ENCODE measurements around the gene TMC7.
"Not testable (repeated sequence)": the region's sequence is repeated elsewhere in the genome, so short reads cannot be mapped to it uniquely, and the experiment has no call there.

The TMC7 gene

GRCh38 chr16:18983565-18984434 lies at the start of gene TMC7:
TSS of gene TMC7 (plus strand) at chr16:18983934. CDS start at chr16:18984064, 130 bp downstream.
- peak; percentile 41 to 57 for DNase-seq

GRCh38 chr16:18936727-18937340 lies 46.9 kb upstream of the TMC7 start:
- DNase-seq, result no peak

- no peak for DNase-seq
Observed at GRCh38 chr16:18937390-18937789, 46.3 kb upstream of the TMC7 start.

GRCh38 chr16:18938986-18939385 lies 44.7 kb upstream of the TMC7 start:
- no peak for DNase-seq

- DNase-seq, result no peak
Observed at GRCh38 chr16:18941471-18941870, 42.3 kb upstream of the TMC7 start.

- no peak for DNase-seq
Observed at GRCh38 chr16:18942061-18942460, 41.7 kb upstream of the TMC7 start.

GRCh38 chr16:18943414-18943813 lies 40.3 kb upstream of the TMC7 start:
- DNase-seq, result no peak

- no peak for DNase-seq
Observed at GRCh38 chr16:18945233-18945632, 38.5 kb upstream of the TMC7 start.

GRCh38 chr16:18948372-18949020 lies 35.2 kb upstream of the TMC7 start:
- no peak for DNase-seq

- DNase-seq, result no peak
Observed at GRCh38 chr16:18950469-18951185, 33.1 kb upstream of the TMC7 start.

GRCh38 chr16:18953547-18953946 lies 30.2 kb upstream of the TMC7 start:
- DNase-seq, result no peak

- peak in 1 of 2 experiments; percentile 4 for DNase-seq
Observed at GRCh38 chr16:18955874-18956580, 27.7 kb upstream of the TMC7 start.

- DNase-seq, result not testable (repeated sequence)
Observed at GRCh38 chr16:18956658-18957241, 27.0 kb upstream of the TMC7 start.

GRCh38 chr16:18958621-18959029 lies 25.1 kb upstream of the TMC7 start:
- no peak for DNase-seq

- no peak for DNase-seq
Observed at GRCh38 chr16:18959031-18959505, 24.7 kb upstream of the TMC7 start.

- no peak for DNase-seq
Observed at GRCh38 chr16:18965555-18965954, 18.2 kb upstream of the TMC7 start.

GRCh38 chr16:18966791-18967190 lies 16.9 kb upstream of the TMC7 start:
- DNase-seq, result no peak

GRCh38 chr16:18969050-18969854 lies 14.5 kb upstream of the TMC7 start:
- peak; percentile 85 to 88 for DNase-seq

- no peak for DNase-seq
Observed at GRCh38 chr16:18969855-18970240, 13.9 kb upstream of the TMC7 start.

GRCh38 chr16:18975109-18975508 lies 8.6 kb upstream of the TMC7 start:
- no peak for DNase-seq

- no peak for DNase-seq
Observed at GRCh38 chr16:18979936-18980335, 3.8 kb upstream of the TMC7 start.

Measured in activated CD4-positive, alpha-beta T cell treated with anti-CD3 and anti-CD28 coated beads, Interleukin-2, amount 50 U/mL, for 48 hours (primary cell).